Measurements from ENCODE around the gene LTO1.

Gene LTO1

DNA sequence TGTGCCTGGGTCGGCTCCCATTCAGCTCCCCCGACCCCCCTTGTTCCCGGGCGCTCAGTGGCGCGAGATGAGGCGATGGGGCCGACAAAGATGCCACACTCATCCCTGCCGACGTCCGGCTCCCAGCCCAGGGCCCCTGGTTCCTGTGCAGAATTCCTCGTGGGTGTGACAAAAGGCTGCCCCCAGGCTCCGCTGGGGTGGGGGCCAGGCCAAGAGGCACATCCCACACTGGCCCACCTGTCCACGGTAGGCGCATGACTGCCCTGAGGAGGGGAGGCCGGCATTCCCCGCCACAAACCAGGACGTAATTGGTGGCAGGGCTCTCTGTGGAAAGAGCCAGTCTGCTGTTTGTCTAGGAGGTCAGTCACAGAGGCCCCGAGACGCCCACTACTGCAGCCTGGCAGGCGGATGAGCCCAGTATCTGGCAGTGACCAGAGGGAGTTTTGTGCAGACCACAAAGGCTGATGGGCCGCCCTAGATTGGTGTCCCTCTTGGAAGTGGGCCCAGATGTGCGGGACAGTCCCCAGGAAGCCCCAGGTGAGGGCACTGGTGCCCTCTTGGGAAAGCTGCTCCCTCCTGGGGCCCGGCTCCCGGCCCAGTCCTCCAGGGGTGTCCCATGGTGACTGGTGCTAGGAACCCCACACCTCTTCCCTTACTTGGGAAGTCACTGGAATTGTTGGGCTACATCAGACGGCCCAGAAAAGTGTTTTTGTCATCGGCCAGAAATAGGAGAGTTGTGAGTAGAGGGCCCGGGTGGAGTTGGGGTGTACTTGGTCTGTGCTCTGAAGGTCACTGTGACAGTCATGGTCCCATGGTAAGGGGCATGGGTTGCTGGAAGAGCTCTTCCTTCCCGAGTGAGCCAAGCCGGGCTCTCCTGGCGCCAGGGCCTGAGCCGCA is 28.4 kb downstream of the LTO1 start:
- DNase-seq (ENCODE audit: low read depth, low spot score), result peak; percentile 42

DNA sequence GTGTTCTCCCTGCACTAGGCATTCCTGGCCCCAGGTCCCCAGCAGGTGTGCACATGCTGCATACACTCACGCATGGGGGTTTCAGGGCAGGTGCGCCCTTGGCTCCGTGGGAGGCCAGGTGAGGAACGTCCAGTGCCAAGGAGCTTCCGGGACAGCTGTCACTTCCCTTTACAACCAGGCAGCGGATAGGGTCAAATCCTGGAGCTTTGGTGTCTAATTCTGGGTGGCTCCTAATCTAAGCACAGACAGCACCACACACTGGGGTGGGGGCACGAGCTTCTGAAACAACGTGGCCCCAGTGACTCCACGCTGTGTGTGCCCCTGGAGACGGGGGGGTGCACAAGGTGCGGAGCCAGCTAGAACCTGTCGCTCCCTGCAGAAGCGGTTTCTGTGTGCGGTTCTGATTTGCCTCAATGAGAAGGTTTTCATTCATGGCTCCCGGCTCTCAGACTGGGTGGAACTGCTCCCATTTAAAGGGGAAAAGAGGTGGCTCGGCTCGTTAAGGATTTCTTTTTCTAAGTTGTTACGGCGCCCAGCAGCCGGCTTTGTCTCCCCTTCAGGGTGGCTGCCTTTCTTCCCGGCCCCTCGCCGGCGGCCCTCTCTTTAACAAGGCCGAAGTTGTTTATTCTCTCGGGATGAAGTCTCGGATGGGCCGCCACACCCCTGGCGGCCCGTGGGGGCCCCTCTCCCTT is 29.2 kb downstream of the LTO1 start:
- DNase-seq (ENCODE audit: low read depth, low spot score), result peak; percentile 39

DNA sequence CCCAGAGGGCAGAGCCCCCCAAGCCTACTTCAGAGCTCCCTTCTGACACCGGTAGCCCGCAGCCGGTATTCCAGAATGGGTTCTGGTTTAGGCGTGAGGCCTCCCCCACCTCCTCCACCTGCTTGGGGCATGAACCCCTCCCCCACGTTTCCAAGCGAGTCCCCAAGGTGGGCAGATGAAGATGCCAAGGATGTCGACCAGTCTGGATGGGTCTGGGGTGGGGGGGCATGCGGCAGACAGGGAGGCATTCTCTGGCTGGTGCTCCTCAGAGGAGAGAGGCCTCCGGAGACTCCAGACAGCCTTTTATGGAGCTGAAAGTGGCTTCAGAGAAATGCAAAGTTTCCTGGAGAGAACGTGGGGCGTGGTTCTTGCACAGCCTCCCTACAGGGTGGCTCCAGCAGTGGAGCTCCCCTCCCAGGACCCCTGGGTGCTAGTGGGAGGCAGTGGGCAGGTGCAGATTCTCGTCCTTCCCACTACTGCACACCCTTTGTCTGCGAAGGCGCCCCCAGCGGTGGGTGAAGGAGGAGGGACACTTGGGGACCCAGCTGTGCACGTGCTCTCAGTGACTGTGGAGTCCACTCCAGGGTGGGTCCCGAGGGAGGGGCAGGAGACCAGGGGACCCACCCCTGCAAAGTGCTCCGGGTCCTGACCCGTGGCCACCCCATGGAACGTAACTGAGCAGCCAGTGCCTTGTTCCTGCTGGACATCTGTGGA is 30.0 kb downstream of the LTO1 start:
- DNase-seq (ENCODE audit: low read depth, low spot score), result peak; percentile 39

DNA sequence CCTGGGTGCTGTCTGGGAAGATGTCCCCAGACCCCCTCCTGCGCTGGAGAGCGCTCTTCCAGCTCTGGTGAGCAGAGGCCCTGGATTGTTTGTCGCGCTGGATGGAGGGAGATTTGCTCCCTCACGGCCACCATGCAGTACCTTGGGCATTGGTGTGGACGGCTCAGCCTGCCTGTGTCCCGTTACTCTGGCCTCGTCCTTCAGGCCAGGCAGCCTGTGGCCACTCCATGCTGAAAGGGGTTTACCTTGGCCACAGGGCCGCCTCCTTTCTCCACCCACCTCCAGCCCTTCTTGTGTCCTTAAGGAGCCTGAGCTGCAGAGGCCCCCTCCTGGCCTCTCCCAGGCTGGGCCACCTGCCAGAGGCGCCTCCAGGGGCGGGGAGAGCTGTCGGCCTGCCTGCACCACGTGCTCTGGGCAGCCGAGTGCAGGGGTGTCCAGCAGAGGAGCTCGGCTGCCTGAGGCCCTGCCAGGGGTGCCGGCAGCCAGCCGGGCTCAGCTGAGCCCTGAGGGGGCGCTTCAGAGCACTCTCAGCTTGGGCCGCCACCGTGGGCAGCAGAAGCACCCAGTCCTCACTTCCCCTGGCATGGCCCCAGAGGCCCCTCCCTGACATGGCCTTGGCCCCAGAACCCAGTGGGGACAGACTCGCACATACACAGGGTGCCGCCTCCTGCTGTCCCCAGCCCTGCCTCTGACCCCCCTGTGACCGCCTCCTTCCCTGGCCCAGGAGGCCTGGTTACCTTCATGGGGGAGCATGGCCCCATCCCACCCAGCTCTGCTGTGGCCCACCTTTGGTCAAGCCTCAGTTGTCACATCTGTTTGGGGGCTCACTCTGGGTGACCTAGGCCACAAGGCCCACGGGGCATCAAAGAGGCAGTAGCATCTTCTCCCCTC is 30.8 kb downstream of the LTO1 start:
- DNase-seq (ENCODE audit: low read depth, low spot score), result peak; percentile 97

DNA sequence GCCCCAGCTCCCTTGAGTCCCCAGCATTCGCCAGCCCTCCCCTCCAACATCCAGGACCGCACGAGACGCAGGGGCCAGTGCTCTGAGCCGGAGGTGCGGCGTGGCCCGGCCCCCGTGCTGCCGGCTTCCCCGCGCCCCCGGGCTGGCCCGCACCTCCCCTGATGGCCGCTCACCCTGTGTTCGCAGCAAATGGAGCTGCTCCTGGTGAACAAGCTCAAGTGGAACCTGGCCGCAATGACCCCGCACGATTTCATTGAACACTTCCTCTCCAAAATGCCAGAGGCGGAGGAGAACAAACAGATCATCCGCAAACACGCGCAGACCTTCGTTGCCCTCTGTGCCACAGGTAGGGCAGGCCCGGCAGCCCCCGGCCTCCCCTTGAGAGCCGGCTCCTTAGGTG is 31.5 kb downstream of the LTO1 start:
- DNase-seq (ENCODE audit: low read depth, low spot score), result no peak

DNA sequence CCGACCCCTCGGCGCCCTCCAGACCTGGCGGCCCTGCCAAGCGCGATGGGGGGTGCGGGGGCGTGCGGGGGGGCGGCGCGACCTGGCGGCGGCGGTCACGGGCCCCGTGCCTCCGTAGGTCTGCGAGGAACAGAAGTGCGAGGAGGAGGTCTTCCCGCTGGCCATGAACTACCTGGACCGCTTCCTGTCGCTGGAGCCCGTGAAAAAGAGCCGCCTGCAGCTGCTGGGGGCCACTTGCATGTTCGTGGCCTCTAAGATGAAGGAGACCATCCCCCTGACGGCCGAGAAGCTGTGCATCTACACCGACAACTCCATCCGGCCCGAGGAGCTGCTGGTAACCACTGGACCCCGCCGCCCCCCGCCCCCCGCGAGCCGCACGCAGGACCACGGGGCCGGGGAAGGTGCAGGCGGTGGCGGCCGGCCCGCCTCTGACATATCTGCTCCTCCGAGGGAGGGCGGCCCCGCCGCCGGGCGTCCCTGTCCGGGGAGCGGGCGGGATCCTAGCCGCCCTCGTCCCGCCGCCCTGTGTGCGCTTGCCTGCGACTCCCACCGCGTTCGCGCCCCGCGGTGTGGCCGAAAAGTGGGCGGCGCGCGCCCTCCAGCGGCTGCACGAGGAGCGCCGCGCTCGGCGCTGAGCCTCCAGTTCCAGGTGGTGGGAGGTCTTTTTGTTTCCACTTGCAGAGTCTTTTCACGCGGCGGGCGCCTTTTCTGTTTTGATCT is 32.1 kb downstream of the LTO1 start:
- DNase-seq (ENCODE audit: low read depth, low spot score), result peak; percentile 96

DNA sequence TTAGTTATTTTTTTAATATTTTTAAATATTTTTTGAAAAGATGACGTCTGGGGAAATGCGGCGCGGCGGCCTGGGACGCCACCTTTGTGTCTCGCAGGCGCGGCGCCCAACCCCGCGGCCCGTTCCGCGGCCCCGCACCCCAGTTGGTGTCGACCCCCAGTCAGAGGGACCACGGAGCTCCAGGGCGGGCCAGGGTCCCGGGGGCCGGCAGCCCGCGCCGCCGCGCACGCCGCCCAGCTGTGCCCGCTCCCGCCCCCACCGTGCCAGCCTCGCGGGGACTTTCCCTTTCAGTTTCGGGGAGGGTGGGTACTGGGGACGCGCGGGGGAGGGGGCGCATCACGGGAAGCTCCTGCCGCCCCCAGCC is 32.6 kb downstream of the LTO1 start:
- peak; percentile 57 for DNase-seq (ENCODE audit: low read depth, low spot score)

DNA sequence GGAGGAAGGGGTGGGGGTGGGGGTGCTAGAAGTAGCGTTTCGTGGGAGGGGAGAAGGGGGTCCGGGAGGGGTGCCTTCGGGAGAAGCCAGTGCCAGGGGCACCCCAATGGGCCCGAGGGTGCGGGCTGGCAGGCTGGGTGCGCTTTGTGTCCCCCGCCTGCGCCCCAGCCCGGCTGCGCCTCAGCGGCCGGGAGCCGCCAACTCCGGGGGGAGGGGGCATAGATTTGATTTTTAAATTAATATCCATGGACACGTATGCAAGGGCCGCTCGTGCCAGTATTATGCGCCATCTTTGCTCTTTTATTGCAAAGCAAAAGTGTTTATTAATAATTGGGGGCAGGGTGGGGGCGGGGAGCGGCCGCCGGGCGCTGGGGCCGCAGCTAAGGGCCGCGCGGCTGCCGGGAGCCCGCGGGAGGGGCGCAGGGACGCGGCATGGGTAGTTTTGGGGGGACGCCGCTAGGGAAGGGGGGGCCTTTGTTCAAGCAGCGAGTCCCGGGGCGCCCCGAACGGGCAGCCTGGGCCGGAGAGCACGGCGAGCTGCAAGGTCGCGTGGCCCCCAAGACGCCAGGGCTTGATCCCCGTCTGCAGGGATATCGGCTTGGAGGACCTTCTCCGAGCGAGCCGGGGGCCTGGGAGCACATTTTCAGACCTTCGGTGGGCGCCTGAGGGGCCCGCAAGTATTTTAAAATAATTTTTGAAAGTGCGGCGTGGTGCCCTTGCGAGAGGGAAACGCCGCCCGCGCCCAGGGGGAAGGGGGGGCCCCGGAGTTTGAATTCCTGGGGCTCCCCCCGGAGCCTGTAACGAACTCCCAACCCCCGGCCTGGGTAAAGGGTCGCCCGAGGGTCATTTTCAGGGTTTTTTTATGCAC is 33.2 kb downstream of the LTO1 start:
- DNase-seq (ENCODE audit: low read depth, low spot score), result peak; percentile 41

DNA sequence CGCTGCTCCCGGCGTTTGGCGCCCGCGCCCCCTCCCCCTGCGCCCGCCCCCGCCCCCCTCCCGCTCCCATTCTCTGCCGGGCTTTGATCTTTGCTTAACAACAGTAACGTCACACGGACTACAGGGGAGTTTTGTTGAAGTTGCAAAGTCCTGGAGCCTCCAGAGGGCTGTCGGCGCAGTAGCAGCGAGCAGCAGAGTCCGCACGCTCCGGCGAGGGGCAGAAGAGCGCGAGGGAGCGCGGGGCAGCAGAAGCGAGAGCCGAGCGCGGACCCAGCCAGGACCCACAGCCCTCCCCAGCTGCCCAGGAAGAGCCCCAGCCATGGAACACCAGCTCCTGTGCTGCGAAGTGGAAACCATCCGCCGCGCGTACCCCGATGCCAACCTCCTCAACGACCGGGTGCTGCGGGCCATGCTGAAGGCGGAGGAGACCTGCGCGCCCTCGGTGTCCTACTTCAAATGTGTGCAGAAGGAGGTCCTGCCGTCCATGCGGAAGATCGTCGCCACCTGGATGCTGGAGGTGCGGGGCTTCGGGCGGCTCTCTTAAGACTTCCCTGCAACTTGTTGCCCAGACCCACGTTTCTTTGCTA is 34.1 kb downstream of the LTO1 start, which contains the start of gene CCND1:
Gene CCND1 (plus strand): TSS at position 162 of the 587 bp plus-strand sequence. CDS start 158 bp downstream, at position 320.
- peak; percentile 96 for DNase-seq (ENCODE audit: low read depth, low spot score)

DNA sequence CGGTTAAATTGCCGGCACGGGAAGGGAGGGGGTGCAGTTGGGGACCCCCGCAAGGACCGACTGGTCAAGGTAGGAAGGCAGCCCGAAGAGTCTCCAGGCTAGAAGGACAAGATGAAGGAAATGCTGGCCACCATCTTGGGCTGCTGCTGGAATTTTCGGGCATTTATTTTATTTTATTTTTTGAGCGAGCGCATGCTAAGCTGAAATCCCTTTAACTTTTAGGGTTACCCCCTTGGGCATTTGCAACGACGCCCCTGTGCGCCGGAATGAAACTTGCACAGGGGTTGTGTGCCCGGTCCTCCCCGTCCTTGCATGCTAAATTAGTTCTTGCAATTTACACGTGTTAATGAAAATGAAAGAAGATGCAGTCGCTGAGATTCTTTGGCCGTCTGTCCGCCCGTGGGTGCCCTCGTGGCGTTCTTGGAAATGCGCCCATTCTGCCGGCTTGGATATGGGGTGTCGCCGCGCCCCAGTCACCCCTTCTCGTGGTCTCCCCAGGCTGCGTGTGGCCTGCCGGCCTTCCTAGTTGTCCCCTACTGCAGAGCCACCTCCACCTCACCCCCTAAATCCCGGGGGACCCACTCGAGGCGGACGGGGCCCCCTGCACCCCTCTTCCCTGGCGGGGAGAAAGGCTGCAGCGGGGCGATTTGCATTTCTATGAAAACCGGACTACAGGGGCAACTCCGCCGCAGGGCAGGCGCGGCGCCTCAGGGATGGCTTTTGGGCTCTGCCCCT is 34.7 kb downstream of the LTO1 start:
- DNase-seq (ENCODE audit: low read depth, low spot score), result peak; percentile 57

DNA sequence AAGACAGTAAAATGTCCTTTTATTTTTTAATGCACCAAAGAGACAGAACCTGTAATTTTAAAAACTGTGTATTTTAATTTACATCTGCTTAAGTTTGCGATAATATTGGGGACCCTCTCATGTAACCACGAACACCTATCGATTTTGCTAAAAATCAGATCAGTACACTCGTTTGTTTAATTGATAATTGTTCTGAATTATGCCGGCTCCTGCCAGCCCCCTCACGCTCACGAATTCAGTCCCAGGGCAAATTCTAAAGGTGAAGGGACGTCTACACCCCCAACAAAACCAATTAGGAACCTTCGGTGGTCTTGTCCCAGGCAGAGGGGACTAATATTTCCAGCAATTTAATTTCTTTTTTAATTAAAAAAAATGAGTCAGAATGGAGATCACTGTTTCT is 35.3 kb downstream of the LTO1 start:
- no peak for DNase-seq (ENCODE audit: low read depth, low spot score)

DNA sequence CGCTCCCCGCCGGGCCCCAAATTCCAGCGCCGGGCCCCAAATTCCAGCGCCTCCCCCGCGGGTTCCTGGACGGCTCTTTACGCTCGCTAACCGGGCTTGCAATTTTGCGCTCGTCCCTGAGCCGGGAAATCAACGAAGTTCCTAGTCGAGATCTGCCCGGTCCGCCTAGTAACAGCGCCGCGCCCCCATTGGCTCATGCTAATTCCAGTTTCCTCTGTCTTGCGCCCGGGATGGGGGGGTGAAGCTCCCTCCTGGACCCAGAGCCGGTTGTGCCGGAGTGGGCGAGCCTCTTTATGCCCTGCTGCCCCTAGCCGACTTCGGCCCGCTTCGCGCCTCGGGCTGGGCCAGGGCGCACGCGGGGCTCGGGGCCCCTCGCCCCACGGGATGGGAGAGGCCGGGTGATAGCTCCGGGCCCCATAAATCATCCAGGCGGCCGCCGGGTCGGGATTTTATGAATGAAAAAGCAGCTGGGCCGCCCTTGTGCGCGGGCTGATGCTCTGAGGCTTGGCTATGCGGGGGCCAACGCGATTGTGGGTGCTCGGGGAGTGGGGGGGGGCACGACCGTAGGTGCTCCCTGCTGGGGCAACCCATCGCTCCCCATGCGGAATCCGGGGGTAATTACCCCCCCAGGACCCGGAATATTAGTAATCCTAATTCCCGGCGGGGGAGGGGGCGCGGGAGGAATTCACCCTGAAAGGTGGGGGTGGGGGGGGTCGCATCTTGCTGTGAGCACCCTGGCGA is 36.0 kb downstream of the LTO1 start:
- peak; percentile 98 for DNase-seq (ENCODE audit: low read depth, low spot score)

DNA sequence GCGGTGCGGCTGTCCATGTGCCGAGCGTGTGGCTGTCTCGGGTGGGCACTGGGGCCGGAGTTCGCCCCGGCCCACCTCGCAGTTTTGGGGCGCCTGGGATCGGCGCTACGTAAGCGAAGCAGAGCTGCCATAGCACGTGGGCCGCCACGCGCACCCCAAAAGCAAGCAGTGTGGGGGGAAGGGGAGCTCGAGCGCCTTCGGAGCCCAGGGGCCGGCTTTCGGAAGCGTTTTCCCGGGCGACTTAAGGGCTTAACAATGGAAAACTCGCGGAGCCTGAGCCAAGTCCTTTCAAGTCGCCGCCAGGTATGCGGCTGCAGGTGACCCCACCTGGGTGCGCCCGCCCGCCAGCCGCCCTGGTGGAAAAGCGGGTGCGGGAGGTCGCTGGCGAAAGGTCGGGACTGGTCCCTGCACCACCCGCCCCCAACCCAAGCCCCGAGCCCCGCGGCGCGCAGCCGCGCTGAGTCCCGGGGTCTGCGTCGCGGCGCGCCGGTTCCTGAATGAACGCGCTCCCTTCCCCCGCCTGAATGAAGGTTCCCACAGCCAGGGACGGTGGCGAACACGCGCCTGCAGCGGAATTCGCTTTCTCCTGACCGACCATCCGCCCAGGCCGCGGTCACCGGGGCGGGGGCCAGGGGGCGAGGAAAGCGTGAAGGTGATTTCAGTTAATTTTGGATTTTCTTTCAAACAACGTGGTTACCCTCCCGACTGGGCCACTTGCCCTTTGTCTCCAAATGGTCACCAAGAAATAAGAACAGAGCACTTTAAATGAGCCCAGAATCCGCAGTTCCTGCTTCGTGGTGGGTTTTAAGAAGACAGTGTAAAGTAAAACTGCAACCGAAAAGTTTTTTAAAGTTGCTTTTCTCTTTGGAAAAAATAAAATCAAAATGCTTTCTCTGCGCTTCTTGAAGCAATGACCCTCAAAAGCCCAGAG is 36.9 kb downstream of the LTO1 start:
- peak; percentile 83 for DNase-seq (ENCODE audit: low read depth, low spot score)

DNA sequence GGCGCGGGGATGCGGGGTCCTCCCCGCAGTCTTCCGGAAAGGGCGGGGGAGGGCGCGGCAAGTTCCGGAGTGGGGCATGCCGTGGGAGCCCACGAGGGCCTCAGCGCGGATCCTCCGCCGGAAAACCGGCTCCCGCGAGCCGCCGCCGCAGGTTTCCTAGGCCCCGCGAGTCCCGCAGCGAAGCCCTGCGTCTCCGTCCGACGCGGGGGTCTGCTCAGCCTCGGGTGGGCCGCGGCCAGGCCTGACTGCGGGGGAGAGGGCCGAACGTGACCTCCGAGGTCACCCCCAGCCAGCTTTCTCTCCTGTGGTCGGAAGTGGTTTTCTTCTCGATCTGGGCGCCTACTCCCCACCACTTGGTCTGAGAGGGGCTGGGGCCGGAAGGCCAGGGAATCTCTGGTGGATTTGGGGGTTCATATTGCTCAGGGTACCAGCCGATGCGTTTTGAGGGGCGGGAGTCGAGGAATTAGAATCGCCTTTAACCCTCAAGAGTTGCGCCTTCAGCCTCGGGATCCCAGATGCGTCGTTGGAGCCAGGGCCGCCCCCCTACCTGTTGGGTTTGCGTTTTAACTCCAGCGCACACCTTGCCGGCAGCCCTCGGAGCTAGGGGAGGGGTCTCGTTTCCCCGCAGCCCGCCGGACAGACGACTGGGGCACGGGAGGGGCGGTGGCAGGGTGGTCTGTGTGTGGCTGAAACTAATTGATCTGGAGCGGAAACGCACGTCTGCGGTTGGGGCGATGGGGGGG is 37.8 kb downstream of the LTO1 start:
- DNase-seq (ENCODE audit: low read depth, low spot score), result no peak

DNA sequence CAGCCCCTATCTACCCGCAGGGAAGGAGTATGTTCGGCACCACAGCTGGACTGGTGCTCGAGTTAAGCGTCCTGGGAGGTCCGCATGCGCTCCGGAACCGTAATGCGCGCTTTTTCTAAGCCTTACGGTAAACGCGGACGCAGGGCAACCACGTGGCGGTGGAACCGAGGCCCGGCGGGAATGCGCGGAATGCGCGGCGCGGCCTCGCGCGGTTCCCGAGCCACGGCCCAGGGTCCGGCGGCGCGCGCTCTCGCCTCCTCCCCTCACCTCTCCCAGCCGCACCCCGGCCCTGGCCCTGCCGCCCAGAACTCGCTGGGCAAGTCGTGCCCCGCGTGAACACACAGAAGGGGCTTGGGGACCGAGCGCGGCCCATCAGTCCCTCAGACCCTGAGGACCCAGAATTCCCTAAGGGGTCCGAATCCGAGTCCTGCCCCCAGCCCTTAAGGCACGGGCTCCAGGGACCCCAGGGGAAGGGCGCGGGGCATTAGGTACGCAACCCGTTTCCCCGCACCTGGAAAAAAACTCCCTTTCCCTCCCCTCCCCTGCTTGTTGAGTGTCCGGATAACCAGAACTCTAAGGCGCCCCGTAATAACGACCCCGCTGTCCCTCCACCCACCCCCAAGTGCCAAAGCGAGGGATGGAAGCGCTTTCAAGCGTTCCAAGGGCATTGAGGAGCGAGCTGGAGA is 38.5 kb downstream of the LTO1 start:
- DNase-seq (ENCODE audit: low read depth, low spot score), result peak; percentile 96

Measured in astrocyte of the hippocampus (primary cell).